T follicular helper cell (primary cell): ENCODE measurements around the gene CORO2B.
"Not testable (repeated sequence)": the region's sequence is repeated elsewhere in the genome, so short reads cannot be mapped to it uniquely, and the experiment has no call there.

Source experiments
- DNase-seq: peaks from one replicate; pipeline ENCODE4 v3.0.0-alpha.2; 2020; ENCODE audit warnings: low read depth

The CORO2B gene

GRCh38 chr15:68676926-68677325 is 98.1 kb downstream of the CORO2B start:
- no peak for DNase-seq

DNA sequence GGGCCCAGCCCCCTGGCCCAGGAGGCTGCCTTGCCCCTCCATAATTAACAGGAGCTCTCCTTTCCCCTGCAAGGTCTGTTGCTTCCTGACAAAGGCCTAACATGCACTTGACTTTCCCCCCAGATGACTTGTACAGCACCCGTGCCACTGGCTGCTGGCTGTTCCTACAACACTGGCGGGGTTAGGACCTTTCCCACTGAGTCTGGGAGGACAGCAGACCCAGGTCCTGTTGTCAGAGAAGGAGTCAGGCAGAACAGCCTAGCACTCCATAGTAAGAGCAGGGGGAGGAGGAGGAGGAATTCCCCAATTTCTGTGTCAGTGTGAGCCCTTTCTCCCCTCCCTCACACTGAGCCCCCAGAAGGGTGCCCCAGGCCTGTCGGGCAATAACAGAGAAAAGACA is 99.2 kb downstream of the CORO2B start:
- DNase-seq = no peak

- no peak for DNase-seq
Observed at GRCh38 chr15:68678746-68679145, 100.0 kb downstream of the CORO2B start.

GRCh38 chr15:68679161-68679560 is 100.4 kb downstream of the CORO2B start:
- DNase-seq = no peak

DNA sequence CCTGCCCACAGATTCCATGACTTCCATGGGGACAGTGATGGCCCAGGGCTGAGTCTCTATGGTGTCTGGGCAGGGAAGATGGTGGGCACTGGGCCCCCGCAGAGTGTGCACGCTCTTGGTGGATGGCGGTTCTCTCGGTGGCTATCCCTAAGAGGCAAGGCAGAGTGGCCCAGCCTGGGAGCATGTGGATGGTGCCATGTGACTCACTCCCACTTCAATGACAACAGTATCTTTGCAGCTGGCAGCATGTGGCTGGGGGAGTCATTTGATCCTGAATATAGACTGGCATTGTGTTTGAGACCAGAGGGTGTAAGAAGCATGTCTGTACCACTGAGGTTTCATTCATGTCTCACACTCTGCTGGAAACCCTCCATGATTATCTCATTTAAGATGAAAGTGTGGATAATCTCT is 101.2 kb downstream of the CORO2B start:
- DNase-seq = no peak

- not testable (repeated sequence) for DNase-seq
Observed at GRCh38 chr15:68680756-68681155, 102.0 kb downstream of the CORO2B start.

- DNase-seq = no peak
Observed at GRCh38 chr15:68681836-68682235, 103.0 kb downstream of the CORO2B start.

DNA sequence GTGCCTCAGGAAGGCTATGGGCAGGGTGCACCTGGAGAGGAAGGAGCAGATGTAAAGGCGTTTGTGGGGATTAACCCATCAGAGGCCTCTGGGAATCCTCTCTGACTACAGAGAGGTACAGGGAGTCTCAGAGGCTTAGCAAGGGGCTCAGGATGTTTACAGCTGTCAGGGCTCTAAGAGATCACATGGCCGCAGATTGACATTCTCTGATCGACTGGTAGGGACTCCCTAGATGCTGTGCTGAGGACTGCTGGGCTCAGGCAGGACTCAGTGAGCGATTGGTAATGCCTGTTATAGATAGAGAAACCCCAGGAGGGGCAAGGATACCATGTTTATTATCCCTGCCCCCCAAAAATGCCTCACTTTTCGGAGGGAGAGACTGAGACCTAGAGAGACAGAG is 103.5 kb downstream of the CORO2B start:
- no peak for DNase-seq

DNA sequence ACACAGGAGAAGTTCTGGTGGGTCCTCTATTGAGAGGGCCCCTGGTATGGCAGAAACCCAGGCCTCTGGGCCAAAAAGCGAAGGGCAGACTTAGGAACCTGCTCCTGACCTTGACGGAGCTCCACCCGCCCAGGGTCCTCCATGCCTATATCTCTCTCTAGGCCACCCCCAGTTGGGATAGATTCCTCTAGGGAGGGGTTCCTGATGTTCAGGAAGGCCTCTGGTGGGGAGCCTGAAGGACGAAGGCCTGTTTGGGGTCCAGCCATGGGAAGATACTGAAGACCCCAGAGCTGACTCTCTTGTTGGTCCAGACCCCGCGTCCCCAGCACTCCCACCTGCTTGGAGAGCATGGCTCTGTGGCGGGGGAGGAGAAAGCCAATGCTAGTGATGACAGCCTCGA is 104.2 kb downstream of the CORO2B start:
- DNase-seq = no peak

GRCh38 chr15:68683551-68683950 is 104.8 kb downstream of the CORO2B start:
- DNase-seq = no peak

- no peak for DNase-seq
Observed at GRCh38 chr15:68684476-68684875, 105.7 kb downstream of the CORO2B start.

GRCh38 chr15:68687136-68687735 is 108.4 kb downstream of the CORO2B start:
- no peak for DNase-seq

DNA sequence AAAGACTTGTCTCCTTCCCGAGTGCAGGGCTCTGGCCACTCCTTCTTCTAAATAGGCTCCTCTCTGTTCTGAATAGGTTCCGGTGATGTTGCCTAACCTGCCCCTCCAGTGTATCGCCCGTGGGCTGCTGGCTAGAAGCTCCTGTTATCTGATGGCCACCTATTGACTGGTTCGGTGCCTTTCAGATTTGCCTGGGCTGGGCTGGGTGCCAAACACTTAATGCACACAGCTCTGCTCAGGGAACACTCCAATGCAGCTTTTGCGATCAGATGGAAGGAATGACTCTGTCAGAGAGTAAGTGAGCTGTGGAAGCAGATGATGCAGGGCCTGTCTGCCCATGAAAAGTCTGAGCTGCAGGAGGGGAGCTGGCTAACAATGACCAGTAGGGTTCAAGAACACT is 112.9 kb downstream of the CORO2B start:
- DNase-seq = no peak

DNA sequence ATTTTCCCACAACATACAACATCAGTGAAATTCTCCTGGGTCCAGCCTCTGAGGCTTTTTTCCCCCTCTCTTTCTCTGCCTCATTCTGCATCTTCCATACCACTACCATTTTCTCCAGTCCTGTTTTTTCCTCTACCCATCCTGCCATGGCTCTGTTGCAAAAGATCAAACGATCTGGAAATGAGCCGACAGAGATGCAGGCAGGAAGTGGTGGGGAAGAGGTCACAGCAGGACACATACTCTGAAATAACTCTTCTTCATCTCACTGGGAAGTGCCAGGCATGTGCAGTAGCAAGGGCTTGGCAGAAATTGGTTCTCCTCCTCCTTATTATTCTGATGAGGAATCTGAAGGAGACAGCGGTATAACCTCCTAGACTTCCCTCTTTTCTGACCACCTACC is 114.3 kb downstream of the CORO2B start:
- no peak for DNase-seq

DNA sequence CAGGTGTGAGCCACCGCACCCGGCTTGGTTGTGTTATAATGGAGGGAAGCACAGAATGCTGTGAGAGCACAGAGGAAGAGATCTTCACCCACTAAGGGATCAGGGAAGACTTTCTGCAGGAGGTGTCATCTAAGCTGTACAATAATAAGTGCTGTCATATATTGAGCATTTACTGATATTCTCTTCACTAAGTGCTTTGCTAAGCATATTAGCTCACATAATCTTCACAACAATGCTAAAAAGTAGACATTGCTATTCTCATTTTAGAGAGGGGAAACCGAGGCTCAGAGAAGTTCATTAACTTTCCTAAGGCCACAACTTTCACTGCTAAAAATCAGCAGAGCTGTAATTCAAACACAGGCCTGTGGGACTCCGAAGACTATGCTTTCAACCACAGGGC is 115.3 kb downstream of the CORO2B start:
- DNase-seq = no peak

GRCh38 chr15:68695061-68695595 is 116.3 kb downstream of the CORO2B start:
- no peak for DNase-seq

- no peak for DNase-seq
Observed at GRCh38 chr15:68696414-68697363, 117.9 kb downstream of the CORO2B start.

- no peak for DNase-seq
Observed at GRCh38 chr15:68697711-68698690, 119.2 kb downstream of the CORO2B start.

GRCh38 chr15:68698708-68699107 is 119.9 kb downstream of the CORO2B start:
- DNase-seq = no peak

DNA sequence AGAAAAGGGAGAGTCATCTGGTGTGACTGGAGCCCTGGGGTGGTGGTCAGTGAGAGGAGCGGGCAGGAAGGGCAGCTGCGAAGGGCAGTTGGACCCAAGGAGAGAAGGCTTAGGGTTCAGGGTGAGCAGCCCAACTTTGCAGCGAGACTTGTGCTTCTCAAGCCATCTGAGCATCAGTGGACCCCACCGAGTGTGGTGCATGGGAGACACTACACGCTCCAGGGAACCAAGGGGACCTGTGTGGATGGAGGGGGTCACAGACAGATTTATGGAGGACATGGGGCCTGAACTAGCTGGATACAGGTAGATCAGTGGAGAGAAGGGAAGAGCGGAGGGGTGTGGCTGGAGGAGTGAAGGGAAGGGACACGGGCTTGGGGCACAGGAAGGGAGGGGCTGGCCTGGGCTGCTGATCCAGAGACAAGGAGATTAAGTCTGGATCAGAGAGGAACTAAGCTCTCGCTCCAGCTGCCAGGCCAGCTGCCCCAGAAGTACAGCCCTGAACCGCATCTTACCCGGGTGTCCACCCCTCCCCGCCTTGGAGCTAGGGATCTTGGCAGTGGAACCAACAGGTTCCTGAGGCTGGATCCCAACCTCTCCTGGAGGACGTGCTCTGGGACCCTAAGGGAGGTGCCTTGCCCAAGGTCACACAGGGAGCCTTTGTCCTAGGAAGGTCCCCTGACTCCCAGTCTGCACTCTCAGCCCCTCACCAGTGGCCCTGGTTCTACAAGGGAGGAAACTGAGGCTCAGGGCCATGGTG is 120.5 kb downstream of the CORO2B start:
- DNase-seq = no peak

GRCh38 chr15:68699881-68700454 is 121.2 kb downstream of the CORO2B start:
- DNase-seq = no peak
